Measurements from ENCODE around the gene CEACAM18. TPM values are rescaled to one million over a fixed set of nuclear protein-coding genes. Genes with fewer than 3 reads are reported as not detected.

The CEACAM18 gene
- total RNA-seq, 2 donors from 2014 or later = not detected

GRCh38 chr19:51511353-51511752 is 33.0 kb downstream of the CEACAM18 start:
- Mint-ChIP-seq H3K36me3 (no peaks in the 10 kb centered on the region), H3K4me3 (no peak overlapping the region), H3K27me3 (peaks cover 6 to 37% of the 10 kb centered on the region in 2 donors), H3K4me1 (ENCODE audit: low read depth in 2 of 2) (peaks cover 0 to 3% of the 10 kb centered on the region in 2 donors), H3K27ac (no peak overlapping the region), H3K9me3 (no peaks in the 10 kb centered on the region)
- no peak for DNase-seq (ENCODE audit: low spot score)
- no peak for ATAC-seq

DNA sequence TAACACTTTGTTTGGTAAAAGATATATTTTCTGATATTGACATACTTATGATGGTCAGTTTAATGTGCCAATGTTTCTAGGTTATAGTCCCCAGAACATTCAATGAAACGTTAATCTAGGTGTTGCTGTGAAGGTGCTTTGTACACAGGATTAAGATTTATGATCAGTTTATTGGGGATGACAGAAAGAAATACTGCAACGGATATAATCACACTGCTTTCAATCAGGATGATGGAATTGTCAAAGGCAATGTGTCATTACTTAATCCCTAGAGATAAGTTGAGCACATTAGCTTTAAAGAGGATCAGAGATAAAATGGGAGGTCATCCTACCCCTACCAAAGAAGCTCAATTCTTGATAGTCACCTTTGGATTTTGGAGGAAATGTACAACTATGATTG is 35.6 kb downstream of the CEACAM18 start:
- Mint-ChIP-seq H3K36me3 (no peaks in the 10 kb centered on the region), H3K4me1 (ENCODE audit: low read depth in 2 of 2) (peaks cover 0 to 3% of the 10 kb centered on the region in 2 donors), H3K27ac (no peak overlapping the region), H3K27me3 (peaks cover 16 to 50% of the 10 kb centered on the region in 2 donors), H3K9me3 (no peaks in the 10 kb centered on the region), H3K4me3 (no peak overlapping the region)
- ATAC-seq (no peak), DNase-seq (ENCODE audit: low spot score) (no peak)

GRCh38 chr19:51514866-51515481 is 36.6 kb downstream of the CEACAM18 start:
- Mint-ChIP-seq H3K4me1 (ENCODE audit: low read depth in 2 of 2) (peaks cover 0 to 3% of the 10 kb centered on the region in 2 donors), H3K9me3 (no peaks in the 10 kb centered on the region), H3K4me3 (no peak overlapping the region), H3K36me3 (no peaks in the 10 kb centered on the region), H3K27me3 (peaks cover 16 to 50% of the 10 kb centered on the region in 2 donors), H3K27ac (no peak overlapping the region)
- DNase-seq (ENCODE audit: low spot score) (no peak), ATAC-seq (peak in 1 of 2 donors; percentile 67)

DNA sequence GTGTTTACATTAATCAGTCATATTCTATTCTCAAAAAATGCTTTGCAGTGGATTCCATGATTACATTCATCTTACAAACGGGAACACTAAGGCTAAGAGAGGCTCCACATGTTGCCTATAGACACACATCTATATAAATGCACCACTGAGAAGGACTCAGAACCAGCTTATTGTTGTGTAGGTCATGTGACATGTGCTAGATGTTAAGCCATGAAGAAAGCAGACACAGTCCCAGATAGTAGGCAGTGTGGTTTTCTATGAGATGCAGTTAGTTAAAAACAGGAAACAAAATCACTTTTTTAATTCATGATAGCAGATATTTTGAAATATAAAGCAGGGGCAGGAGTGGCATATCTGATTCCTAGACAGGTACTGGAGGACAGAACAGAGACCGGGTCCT is 42.4 kb downstream of the CEACAM18 start:
- Mint-ChIP-seq H3K27ac (no peak overlapping the region), H3K36me3 (no peaks in the 10 kb centered on the region), H3K9me3 (no peaks in the 10 kb centered on the region), H3K4me1 (ENCODE audit: low read depth in 2 of 2) (no peaks in the 10 kb centered on the region), H3K4me3 (no peak overlapping the region), H3K27me3 (peaks cover 13 to 24% of the 10 kb centered on the region in 2 donors)
- no peak for ATAC-seq
- DNase-seq (ENCODE audit: low spot score) = no peak

DNA sequence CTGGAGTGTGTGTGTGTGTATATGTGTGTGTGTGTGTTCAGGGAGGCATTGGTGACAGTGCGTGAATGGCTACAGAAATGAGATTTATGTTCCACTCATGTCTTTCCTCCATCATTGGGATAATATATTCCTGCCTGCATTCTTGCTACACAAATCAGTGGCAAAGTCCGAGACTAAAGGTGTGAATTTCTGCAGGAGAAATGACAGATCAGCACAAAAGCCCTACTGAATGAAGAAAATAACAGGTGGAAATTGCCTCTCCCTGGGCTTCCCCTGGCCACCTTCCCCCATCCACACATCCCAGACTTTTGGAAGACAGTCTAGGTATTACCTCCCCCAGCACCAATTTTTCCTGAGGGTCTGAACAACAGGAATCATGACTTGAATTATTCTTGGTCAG is 43.0 kb downstream of the CEACAM18 start:
- Mint-ChIP-seq H3K27me3 (peaks cover 13 to 24% of the 10 kb centered on the region in 2 donors), H3K27ac (no peak overlapping the region), H3K4me3 (no peak overlapping the region), H3K9me3 (no peaks in the 10 kb centered on the region), H3K4me1 (ENCODE audit: low read depth in 2 of 2) (no peaks in the 10 kb centered on the region), H3K36me3 (no peaks in the 10 kb centered on the region)
- DNase-seq (ENCODE audit: low spot score) (no peak), ATAC-seq (no peak)

DNA sequence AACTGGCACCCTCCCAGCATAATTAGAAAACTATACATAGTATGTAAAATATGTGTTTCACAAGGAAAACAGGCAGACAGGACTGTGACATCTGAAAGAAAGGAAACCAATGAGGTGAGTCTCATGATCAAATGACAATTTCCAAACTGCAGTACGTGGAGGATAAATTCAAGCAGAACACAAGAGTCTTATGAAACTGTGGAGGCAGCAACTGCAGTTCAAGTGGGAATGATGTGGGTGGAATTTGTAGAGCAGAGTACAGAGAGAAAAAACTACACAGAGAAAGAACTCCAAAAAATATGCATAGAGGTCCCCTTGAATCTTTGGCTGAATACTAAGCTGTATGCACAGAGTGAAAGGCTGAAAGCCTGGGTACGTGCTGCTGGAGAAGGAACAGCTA is 43.4 kb downstream of the CEACAM18 start:
- no peaks in the 10 kb centered on the region for H3K9me3 Mint-ChIP-seq
- H3K27ac Mint-ChIP-seq = no peak overlapping the region
- no peaks in the 10 kb centered on the region for H3K36me3 Mint-ChIP-seq
- H3K4me3 Mint-ChIP-seq = no peak overlapping the region
- peaks cover 13 to 24% of the 10 kb centered on the region in 2 donors for H3K27me3 Mint-ChIP-seq
- no peaks in the 10 kb centered on the region for H3K4me1 Mint-ChIP-seq (ENCODE audit: low read depth in 2 of 2)
- DNase-seq (ENCODE audit: low spot score) = no peak
- ATAC-seq = no peak

- ATAC-seq = no peak
- Mint-ChIP-seq H3K36me3 (no peaks in the 10 kb centered on the region), H3K27ac (no peak overlapping the region), H3K9me3 (no peaks in the 10 kb centered on the region), H3K4me3 (no peak overlapping the region), H3K27me3 (peaks cover 10 to 11% of the 10 kb centered on the region in 2 donors), H3K4me1 (ENCODE audit: low read depth in 2 of 2) (no peaks in the 10 kb centered on the region)
- no peak for DNase-seq (ENCODE audit: low spot score)
These were observed 46.4 kb downstream of the CEACAM18 start for GRCh38 chr19:51524666-51525264.

DNA sequence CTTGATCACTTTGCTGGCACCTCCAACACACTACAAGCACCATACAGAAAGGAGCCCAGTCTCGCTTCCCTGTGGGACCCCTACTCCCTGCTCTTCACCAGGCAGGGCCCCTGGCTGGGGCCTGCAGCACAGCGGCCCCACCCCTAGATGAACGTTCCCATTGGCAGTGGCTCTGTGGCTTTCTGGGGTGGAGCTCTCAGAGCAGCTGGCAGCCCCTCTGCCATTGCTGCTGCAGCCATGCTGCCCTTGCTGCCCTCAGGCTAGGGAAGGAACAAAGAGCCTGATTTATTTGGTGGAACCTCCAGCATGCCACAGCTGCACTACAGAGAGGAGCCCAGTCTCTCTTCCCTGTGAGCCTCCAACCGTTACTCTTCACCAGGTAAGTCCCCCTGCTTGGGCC is 47.3 kb downstream of the CEACAM18 start:
- H3K4me3 Mint-ChIP-seq = no peak overlapping the region
- peaks cover 10 to 13% of the 10 kb centered on the region in 2 donors for H3K27me3 Mint-ChIP-seq
- H3K9me3 Mint-ChIP-seq = no peaks in the 10 kb centered on the region
- DNase-seq (ENCODE audit: low spot score) (no peak), ATAC-seq (peak in 1 of 2 donors; percentile 5)
- no peaks in the 10 kb centered on the region for H3K4me1 Mint-ChIP-seq (ENCODE audit: low read depth in 2 of 2)
- H3K36me3 Mint-ChIP-seq = no peaks in the 10 kb centered on the region
- H3K27ac Mint-ChIP-seq = no peak overlapping the region

DNA sequence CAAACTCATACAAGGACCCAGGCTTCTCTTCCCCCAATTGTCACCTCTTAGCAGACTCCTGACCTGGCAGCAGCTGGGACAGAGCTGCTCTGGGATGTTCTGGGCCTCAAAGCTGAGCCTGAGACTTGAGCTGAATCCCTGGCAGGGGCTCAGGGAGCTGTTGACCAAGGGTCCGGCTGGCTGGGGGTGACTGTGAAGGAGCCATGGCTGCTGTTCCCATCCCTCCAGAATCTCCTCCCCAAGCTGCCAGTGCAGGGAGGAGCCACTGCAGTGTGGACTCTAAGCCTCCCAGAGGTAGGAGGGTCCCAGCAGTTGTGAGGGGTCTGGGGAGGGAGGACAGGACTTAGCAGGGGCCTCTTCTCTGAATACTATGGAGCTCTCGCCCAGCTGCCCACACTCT is 51.0 kb downstream of the CEACAM18 start:
- Mint-ChIP-seq H3K9me3 (no peaks in the 10 kb centered on the region), H3K27me3 (peaks cover 14 to 17% of the 10 kb centered on the region in 2 donors), H3K4me3 (no peak overlapping the region), H3K27ac (no peak overlapping the region), H3K36me3 (no peaks in the 10 kb centered on the region), H3K4me1 (ENCODE audit: low read depth in 2 of 2) (peaks cover 0 to 4% of the 10 kb centered on the region in 2 donors)
- ATAC-seq = no peak
- no peak for DNase-seq (ENCODE audit: low spot score)

- ATAC-seq (peak in 1 of 2 donors; percentile 8), DNase-seq (ENCODE audit: low spot score) (no peak)
These were observed 52.3 kb downstream of the CEACAM18 start for GRCh38 chr19:51530616-51531015.

DNA sequence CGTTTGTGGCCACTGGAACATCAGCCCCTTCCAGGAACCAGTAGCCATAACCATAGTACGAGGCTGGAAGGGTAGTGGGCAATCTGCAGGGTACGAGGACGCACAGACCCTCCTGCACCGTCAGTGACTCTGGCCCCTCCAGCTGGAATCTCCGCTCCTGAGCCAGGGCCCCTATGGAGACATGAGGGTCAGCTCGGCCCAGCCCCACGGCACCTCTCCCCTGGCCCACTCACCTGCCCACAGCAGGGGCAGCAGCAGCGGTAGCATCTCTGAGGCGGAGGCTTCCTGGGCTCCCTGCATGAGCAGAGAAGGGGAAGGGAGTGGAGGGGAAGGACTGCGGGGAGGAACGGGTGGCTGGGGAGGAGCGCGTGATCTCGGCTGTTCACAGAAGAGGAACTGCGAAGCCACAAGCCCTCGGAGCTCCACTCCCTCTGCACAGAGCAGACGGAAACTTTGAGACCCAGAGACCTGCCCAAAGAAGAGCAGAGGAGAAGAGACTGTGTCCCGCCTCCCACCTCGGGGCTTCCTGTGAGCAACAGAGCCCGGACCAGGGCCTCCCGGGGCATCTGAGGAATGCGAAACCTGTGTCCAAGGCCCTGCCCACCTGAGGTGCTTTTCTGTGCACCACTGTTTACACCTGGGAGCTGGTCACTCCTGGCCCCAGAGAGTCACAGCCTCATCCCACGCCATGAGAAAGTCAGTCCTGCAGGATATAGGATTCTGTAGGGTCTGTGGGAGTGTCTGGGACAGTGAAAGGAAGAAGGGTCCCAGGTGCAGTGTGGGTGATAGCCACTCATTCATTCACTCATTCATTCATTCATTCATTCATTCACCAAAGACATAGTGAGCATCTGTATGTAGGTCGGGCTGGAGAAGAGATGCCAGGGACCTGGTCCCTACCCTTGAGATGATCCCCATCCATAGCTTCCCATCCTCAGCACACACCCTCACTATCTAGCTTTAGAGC is 53.3 kb downstream of the CEACAM18 start, which contains the start of gene SIGLEC6:
Gene SIGLEC6 (minus strand): TSS at position 322 of the 967 bp plus-strand sequence. CDS start 22 bp downstream, at position 300.
- Mint-ChIP-seq H3K27me3 (peaks cover 19 to 40% of the 10 kb centered on the region in 2 donors), H3K4me3 (no peak within 1 kb of the TSS), H3K9me3 (no peaks in the 10 kb centered on the region), H3K27ac (no peak within 1 kb of the TSS), H3K4me1 (ENCODE audit: low read depth in 2 of 2) (peaks cover 0 to 4% of the 10 kb centered on the region in 2 donors), H3K36me3 (no peaks in the 10 kb centered on the region)
- ATAC-seq (peak; percentile 81 to 83), DNase-seq (ENCODE audit: low spot score) (no peak)

More at GRCh38 chr19:51530616-51531015, 52.3 kb downstream of the CEACAM18 start:
- Mint-ChIP-seq H3K36me3 (no peaks in the 10 kb centered on the region), H3K4me3 (no peak overlapping the region), H3K27me3 (peaks cover 19 to 30% of the 10 kb centered on the region in 2 donors), H3K4me1 (ENCODE audit: low read depth in 2 of 2) (peaks cover 0 to 4% of the 10 kb centered on the region in 2 donors), H3K9me3 (no peaks in the 10 kb centered on the region), H3K27ac (no peak overlapping the region)

DNA sequence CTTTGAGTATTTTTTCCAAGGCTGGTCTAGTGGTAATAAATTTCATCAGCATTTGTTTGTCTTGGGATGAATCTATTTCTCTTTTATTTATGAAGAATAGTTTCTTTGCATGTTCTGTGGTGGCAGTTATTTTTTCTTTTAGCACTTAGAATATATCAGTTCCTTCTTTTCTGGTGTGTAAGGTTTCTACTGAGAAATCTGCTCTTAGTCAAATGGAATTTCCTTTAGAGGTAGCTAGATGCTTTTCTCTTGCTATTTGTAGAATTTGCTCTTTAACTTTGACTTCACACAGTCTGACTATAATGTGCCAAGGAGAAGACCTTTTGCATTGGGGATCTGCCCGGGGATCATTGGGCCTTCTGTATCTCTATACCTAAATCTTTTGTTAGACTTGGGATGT is 57.2 kb downstream of the CEACAM18 start:
- peaks cover 16 to 49% of the 10 kb centered on the region in 2 donors for H3K27me3 Mint-ChIP-seq
- ATAC-seq = no peak

DNA sequence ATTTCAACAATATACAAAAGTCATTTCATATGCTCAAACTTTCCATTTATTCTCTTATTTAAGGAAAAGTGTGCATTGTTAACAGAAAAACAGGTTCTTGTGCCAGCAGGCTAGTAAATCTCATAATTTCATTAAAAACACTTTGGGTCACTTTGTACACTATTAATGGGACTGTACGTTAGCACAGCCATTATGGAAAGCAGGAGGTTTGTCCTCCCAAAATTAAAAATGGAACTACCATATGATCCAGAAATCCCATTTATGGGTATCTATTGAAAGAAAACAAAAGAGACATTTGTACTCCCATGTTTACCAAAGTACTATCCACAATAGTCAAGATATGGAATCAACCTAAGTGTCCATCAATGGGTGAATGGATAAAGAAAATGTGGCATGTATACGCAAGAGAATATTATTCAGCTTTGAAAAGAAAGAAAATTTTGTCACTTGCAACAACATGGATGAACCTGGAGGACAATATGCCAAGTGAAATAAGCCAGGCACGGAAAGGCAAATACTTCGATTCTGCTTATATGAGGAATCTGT is 61.6 kb downstream of the CEACAM18 start:
- Mint-ChIP-seq H3K27me3 (peaks cover 35 to 42% of the 10 kb centered on the region in 2 donors), H3K9me3 (no peaks in the 10 kb centered on the region), H3K4me3 (no peak overlapping the region), H3K4me1 (ENCODE audit: low read depth in 2 of 2) (no peaks in the 10 kb centered on the region), H3K36me3 (no peaks in the 10 kb centered on the region), H3K27ac (no peak overlapping the region)
- no peak for DNase-seq (ENCODE audit: low spot score)
- no peak for ATAC-seq

More for the DNA sequence above, 57.2 kb downstream of the CEACAM18 start:
- H3K4me1 Mint-ChIP-seq (ENCODE audit: low read depth in 2 of 2) = peaks cover 0 to 4% of the 10 kb centered on the region in 2 donors
- no peaks in the 10 kb centered on the region for H3K36me3 Mint-ChIP-seq
- no peak overlapping the region for H3K27ac Mint-ChIP-seq
- no peak for DNase-seq (ENCODE audit: low spot score)
- H3K9me3 Mint-ChIP-seq = no peaks in the 10 kb centered on the region
- no peak overlapping the region for H3K4me3 Mint-ChIP-seq
